GM20000 (cell line): Measurements from ENCODE around the gene ME3.
"Not testable (repeated sequence)": the region's sequence is repeated elsewhere in the genome, so short reads cannot be mapped to it uniquely, and the experiment has no call there.

ENCODE experiments used
- DNase-seq: peaks from one replicate; pipeline ENCODE4 v3.0.0; 2012; ENCODE audit warnings: low spot score
- TF ChIP-seq, protein P1 (sequence below): IDR thresholded peaks from 2 replicates; pipeline ENCODE4 v1.5.1; 2012; ENCODE audit warnings: mild to moderate bottlenecking, control low read depth; ENCODE audit errors: extremely low read depth, missing control alignments

ME3 gene

DNA sequence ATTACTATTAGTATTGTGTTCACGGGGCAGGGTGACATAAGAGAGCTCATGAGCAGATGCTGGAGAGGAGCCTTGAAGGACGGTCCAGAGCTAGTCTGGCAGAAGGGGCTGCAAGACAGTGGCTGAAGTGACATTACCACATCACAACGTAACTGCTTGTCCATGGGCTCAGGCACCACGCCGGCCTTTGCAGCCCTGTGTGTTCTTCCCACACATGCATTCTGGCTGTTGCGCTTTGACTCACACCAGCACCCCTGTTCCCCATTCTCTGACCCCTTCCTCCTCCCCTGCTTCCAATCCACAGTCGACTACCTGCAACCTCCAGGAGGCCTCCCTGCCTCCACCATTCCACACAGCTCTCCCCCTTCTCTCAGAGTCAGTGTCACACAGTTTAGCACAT lies 103.3 kb downstream of the ME3 start:
- no peak for DNase-seq
- TF ChIP-seq, protein P1, sequence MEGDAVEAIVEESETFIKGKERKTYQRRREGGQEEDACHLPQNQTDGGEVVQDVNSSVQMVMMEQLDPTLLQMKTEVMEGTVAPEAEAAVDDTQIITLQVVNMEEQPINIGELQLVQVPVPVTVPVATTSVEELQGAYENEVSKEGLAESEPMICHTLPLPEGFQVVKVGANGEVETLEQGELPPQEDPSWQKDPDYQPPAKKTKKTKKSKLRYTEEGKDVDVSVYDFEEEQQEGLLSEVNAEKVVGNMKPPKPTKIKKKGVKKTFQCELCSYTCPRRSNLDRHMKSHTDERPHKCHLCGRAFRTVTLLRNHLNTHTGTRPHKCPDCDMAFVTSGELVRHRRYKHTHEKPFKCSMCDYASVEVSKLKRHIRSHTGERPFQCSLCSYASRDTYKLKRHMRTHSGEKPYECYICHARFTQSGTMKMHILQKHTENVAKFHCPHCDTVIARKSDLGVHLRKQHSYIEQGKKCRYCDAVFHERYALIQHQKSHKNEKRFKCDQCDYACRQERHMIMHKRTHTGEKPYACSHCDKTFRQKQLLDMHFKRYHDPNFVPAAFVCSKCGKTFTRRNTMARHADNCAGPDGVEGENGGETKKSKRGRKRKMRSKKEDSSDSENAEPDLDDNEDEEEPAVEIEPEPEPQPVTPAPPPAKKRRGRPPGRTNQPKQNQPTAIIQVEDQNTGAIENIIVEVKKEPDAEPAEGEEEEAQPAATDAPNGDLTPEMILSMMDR: no peak

- TF ChIP-seq, protein P1: no peak
- no peak for DNase-seq
Observed at GRCh38 chr11:86565801-86566312, 106.6 kb downstream of the ME3 start.

- DNase-seq: no peak
Observed at GRCh38 chr11:86565388-86565787, 107.0 kb downstream of the ME3 start.

DNA sequence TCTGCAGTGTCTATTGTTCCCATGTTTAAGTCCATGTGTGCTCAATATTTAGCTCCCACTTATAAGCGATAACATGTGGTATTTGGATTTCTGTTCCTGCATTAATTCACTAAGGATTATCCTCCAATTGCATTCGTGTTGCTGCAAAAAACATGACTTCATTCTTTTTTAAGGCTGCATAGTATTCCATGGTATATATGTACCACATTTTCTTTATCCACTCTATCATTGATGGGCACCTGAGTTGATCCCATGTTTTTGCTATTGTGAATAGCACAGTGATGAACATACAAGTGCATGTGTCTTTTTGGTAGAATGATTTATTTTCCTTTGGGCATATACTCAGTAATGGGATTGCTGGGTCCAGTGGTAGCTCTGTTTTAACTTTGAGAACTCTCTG lies 109.6 kb downstream of the ME3 start:
- DNase-seq: not testable (repeated sequence)

More at GRCh38 chr11:86565388-86565787, 107.0 kb downstream of the ME3 start:
- TF ChIP-seq, protein P1: no peak

DNA sequence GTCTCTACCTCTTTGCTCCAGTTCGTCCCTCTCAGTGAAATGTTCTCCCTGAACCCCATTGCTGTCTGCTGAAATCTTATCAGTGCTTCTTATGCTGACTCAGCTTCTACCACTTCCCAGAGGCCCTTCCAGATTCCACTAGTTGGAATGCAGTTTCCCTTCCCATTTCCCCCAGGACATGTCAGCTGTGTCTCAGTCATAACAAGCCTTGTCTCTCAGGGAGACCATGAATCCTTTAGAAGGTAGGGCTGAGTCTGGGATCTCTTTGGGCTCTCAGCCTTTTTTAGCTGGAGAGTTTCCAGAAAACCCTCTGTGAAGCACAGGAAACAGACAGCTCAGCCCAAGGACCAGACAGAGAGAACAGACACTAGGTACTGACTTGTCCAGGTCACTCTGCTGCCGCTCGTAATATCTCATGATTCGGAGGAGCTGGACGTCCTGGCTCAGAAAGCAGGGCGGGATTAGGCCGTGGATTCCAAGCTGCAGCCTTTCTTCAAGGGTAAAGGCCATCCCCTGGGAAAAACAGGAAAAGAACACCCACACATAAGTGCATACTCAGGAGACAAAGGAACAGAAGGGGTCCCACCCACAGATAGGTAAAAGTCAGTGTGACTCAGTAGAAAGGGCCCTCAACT lies 113.0 kb downstream of the ME3 start:
- TF ChIP-seq, protein P1: no peak
- no peak for DNase-seq

GRCh38 chr11:86558841-86559240 lies 113.6 kb downstream of the ME3 start:
- no peak for DNase-seq
- TF ChIP-seq, protein P1: no peak

- TF ChIP-seq, protein P1: no peak
- DNase-seq: no peak
Observed at GRCh38 chr11:86558207-86558606, 114.2 kb downstream of the ME3 start.

DNA sequence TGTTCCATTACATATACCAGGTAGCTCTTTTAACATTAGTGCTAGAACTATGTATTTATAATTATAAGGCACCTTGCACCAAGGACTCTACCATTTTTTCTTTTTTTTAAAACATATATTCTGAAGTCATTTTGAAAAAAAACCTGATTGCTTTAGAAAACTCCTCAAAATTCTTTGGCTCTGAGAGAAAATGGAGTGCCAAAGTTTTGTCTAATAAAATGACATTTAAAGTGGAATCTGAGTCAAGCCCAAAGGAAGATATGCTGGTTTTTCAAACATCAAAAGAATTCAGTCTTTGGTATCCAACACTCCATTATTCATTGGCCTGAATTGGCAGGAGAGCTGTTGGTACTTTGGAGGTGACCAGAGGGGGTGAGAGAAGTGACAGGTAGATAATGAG lies 116.5 kb downstream of the ME3 start:
- TF ChIP-seq, protein P1: no peak
- DNase-seq: no peak
